HG03460 (cell line): ENCODE results near the gene ITPA.

ENCODE experiments used
- ATAC-seq: cut with Tn5 transposase; IDR thresholded peaks from one replicate; pipeline ENCODE4 v1.9.1; 2021; ENCODE audit not compliant: unreplicated experiment

The ITPA gene

GRCh38 chr20:3209257-3209945, at the start of gene ITPA:
TSS of gene ITPA (plus strand) at chr20:3209498. CDS start at chr20:3209552, 54 bp downstream.
- no peak for ATAC-seq

GRCh38 chr20:3160418-3160817, 48.9 kb upstream of the ITPA start:
- ATAC-seq, result no peak

- no peak for ATAC-seq
Measured at GRCh38 chr20:3161316-3162079, 47.8 kb upstream of the ITPA start.

- no peak for ATAC-seq
Measured at GRCh38 chr20:3162080-3162611, 47.2 kb upstream of the ITPA start.

GRCh38 chr20:3163099-3164042, 45.9 kb upstream of the ITPA start:
- no peak for ATAC-seq

GRCh38 chr20:3164043-3164762, 45.1 kb upstream of the ITPA start:
- no peak for ATAC-seq

- ATAC-seq, result no peak
Measured at GRCh38 chr20:3164763-3165410, 44.4 kb upstream of the ITPA start.

GRCh38 chr20:3165473-3166337, 43.6 kb upstream of the ITPA start:
- ATAC-seq, result no peak

- ATAC-seq, result no peak
Measured at GRCh38 chr20:3166338-3166912, 42.9 kb upstream of the ITPA start.

GRCh38 chr20:3166913-3167342, 42.4 kb upstream of the ITPA start:
- ATAC-seq, result no peak

GRCh38 chr20:3167738-3168078, 41.6 kb upstream of the ITPA start:
- ATAC-seq, result no peak

- ATAC-seq, result no peak
Measured at GRCh38 chr20:3168079-3168828, 41.0 kb upstream of the ITPA start.

GRCh38 chr20:3168829-3169590, 40.3 kb upstream of the ITPA start:
- no peak for ATAC-seq

- no peak for ATAC-seq
Measured at GRCh38 chr20:3171391-3172125, 37.7 kb upstream of the ITPA start.

- no peak for ATAC-seq
Measured at GRCh38 chr20:3172126-3172932, 37.0 kb upstream of the ITPA start.
